Vagina (tissue), 2 donors: ENCODE results near the gene CLCNKA.
"Not testable (repeated sequence)": the region's sequence is repeated elsewhere in the genome, so short reads cannot be mapped to it uniquely, and the experiment has no call there.

Source experiments
- POLR2A ChIP-seq, 2 donors: fragments of 450-650 bp; IDR thresholded peaks; one replicate each; pipeline ENCODE4 v1.6.1; 2017; ENCODE audit warnings: antibody characterized with exemption in 2 of 2, mild to moderate bottlenecking in 2 of 2, moderate library complexity in 2 of 2
- TF ChIP-seq, protein P1 (sequence below), 3 experiments: fragments of 450-650 bp in 2 of 3; fragments of 200-600 bp in 1 of 3; sonication (generic) in 1 of 3; IDR thresholded peaks; one replicate each; pipeline ENCODE4 v1.5.1; 2017 to 2019; ENCODE audit warnings: antibody characterized with exemption in 3 of 3, mild to moderate bottlenecking in 2 of 3, moderate library complexity in 2 of 3

DNA sequence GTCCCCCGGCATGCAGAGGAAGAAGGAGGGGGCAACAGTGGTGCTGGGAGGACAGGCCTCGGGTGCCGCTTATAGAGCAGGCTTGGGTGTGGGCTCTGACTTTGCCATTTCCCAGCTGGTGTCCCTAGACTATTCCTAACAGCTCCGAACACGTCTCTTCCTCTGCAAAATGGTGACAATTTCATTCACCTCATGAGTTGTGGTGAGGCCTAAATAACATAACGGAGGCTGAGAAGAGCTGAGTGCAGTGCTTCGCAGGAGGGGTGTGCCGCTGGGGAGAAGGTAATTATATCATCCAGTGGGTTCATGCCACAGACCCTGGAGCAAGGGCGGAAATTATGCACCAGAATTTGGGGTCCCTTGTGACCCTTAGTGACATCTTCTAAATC, 40.8 kb downstream of the CLCNKA start:
- TF ChIP-seq, protein P1, sequence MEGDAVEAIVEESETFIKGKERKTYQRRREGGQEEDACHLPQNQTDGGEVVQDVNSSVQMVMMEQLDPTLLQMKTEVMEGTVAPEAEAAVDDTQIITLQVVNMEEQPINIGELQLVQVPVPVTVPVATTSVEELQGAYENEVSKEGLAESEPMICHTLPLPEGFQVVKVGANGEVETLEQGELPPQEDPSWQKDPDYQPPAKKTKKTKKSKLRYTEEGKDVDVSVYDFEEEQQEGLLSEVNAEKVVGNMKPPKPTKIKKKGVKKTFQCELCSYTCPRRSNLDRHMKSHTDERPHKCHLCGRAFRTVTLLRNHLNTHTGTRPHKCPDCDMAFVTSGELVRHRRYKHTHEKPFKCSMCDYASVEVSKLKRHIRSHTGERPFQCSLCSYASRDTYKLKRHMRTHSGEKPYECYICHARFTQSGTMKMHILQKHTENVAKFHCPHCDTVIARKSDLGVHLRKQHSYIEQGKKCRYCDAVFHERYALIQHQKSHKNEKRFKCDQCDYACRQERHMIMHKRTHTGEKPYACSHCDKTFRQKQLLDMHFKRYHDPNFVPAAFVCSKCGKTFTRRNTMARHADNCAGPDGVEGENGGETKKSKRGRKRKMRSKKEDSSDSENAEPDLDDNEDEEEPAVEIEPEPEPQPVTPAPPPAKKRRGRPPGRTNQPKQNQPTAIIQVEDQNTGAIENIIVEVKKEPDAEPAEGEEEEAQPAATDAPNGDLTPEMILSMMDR (IDR thresholded peaks at IDR 0.05), result not testable (repeated sequence)
- not testable (repeated sequence) for TF ChIP-seq POLR2A (IDR thresholded peaks at IDR 0.05)
